Stimulated activated CD4-positive, alpha-beta T cell treated with anti-CD3 and anti-CD28 coated beads, Interleukin-2, amount 100 ng/mL, for 48 hours (primary cell): Measurements from ENCODE around the gene MED27.

Experiments used
- DNase-seq, 2 donors: peaks; one replicate each; pipeline ENCODE4 v3.0.0-alpha.2; 2020

Gene MED27

DNA sequence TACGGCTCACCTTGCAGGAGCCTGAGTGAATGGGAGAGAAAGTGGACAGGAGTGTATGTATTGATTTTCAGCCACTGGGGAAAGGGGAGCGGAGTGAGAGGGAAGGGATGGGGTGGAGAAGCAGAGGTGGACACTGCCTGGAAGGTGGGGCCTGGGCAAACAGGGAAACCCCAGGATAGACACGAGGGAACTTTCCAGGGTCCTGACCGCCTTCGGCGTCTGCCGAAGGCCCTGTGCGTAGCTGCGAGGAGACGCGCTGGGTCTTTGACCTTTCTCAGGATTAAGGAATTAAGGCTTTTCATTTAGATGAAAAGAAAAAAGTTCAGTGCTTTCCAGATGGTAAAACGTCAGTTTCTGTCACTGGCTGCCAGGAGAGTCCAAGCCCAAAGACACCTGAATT is 205.2 kb downstream of the MED27 start:
- no peak for DNase-seq

- no peak for DNase-seq
These were observed 205.7 kb downstream of the MED27 start for GRCh38 chr9:131873891-131874440.

DNA sequence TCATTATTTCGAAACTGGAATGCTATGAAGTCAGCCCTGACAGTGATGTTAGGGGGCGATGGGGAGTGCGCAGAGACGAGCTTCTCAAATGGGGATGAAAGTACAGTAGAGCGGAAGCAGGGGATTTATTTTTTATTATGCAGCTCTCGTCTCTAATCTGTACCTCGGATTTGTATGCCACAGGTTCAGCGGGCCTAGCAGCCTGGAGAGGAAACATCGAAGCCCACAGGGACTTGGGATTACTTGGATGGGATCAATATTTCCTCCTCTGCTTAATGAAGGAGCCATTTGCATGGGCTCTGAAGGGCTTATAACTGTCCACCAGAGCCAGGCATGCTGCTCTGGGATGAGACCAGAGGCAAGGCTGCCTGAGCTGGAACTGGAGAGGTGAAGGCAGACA is 206.3 kb downstream of the MED27 start:
- DNase-seq: no peak

- DNase-seq: no peak
These were observed 207.0 kb downstream of the MED27 start for GRCh38 chr9:131872702-131873101.

DNA sequence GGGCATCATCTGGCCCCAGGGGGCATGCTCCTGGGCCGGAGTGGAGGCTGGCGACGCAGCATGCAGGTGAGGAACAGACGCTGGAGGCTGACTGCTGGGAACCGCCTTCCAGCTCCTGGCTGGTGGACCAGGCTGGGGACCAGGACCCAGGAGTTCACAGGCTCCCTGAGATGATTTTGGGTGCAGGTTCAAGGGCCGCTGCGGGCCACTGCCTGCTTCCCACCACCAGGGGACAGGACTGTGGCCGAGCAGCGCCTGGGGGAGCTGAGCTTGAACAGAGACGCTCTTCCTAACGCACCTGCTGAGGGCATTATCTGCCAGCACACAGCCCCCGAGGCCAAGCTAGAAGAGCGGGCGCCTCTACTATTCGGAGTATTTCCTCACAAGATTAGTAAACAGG is 207.7 kb downstream of the MED27 start:
- no peak for DNase-seq

DNA sequence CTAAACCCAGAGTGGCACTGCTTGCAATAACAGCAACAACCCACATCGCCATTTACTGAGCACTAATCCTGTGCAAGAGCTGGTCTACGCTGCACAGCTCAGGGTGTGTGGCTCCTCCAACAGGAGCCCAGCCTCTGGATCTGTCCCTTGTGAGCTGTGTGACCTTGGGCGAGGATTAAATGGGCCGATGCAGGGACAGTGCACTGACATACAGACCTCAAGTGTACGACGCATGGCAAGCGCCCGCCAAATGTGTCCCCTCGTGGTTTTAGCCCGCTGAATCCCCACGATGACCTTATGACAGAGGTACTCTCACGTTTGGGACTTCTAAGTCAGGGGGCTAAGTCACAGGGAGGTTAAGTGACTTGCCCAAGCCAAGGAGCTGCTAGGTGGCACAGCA is 209.5 kb downstream of the MED27 start:
- no peak for DNase-seq

GRCh38 chr9:131869348-131869747 is 210.3 kb downstream of the MED27 start:
- DNase-seq: no peak

DNA sequence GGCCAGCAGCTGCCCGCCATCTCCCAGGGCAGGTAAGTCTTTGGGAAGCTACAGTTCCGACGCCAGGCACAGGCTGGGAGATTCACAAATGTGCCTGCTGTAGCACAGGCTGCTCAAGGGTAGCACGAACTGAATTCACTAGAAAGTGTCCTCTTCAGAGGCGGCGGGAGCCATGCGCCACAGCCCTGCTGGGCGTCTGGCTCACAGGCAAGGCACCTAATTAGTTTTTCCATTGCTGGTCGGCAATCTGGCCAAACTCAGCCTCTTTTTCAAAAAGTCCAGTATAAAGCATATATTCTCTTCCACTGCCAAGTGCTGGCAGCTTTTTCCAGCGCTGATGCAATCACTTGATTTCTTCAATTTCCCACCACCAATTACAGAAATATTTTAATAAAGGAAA is 210.9 kb downstream of the MED27 start:
- DNase-seq: no peak

DNA sequence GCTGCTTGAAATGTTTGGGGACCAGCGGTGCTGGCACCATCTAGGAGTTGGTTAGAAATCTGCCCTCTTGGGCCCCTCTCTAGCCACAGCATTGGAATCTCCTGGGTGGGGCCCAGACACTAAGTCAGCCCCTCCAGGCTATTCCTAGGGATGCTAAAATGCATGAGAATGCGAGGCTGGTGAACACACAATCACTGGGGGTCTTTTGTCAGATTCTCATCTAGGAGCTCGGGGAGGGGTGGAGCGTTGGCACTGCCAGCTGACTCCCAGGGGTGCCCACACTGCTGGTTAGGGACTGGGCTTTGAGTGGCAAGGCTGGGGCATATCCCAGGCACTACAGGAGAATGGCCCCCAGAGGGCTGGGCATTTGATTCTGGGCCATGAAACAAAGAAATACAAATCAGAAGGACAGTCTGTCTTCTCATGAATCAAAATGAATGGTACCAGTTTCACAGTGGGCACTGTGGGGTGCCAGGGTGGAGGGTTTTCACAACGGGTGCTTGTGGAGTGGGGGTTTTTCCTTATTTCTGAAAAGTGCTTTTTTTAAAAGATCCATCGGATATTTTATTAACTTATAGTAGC is 212.0 kb downstream of the MED27 start:
- no peak for DNase-seq

- DNase-seq: no peak
These were observed 214.0 kb downstream of the MED27 start for GRCh38 chr9:131865446-131866195.

DNA sequence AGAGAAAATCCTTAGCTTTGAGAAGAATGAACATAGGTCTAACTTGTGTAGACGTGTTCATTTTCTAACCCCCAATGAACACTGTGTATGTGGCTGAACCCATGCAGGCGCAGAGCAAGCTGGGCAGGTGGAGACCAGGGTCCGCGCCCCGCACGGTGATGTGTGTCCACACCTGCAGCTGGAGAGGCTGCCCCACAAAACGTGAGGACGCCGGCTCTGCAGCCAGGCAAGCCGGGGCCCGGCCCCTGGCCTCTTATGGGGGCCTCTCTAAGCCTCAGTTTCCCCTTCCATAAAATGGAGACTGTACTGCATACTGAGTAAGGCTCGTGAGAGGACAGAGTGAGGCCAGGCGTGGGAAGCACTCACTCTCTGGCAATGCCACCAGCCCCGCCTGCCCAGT is 215.1 kb downstream of the MED27 start:
- DNase-seq: no peak

DNA sequence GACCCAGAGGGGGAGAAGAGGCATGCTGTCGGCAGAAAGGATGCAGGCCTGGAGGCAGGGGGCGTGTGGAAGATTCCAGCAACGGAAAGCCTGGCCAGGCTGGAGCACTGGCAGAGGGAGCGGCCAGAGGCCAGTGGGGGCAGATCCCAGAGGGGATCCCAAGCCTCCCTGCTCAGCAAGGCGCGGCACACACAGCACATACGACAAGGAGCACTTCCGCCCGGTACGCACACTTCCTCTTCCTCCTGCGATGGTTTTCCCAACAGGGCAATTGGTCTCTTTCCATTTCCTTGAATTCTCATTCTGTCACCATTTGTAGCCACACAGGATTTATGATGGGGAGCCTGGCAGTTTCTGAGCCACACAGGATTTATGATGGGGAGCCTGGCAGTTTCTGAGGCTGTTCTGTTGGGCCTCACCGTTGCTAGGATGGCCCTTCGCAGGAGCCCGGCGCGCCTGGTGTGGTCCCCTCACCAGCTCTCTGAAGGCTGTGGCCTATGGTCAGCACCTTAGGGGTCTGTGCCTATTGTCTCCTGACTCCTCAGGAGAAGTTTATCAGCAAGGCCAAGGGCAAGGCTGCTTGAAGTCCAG is 216.3 kb downstream of the MED27 start:
- DNase-seq: no peak

GRCh38 chr9:131862261-131862660 is 217.4 kb downstream of the MED27 start:
- DNase-seq: no peak

GRCh38 chr9:131860430-131860829 is 219.2 kb downstream of the MED27 start:
- DNase-seq: no peak

DNA sequence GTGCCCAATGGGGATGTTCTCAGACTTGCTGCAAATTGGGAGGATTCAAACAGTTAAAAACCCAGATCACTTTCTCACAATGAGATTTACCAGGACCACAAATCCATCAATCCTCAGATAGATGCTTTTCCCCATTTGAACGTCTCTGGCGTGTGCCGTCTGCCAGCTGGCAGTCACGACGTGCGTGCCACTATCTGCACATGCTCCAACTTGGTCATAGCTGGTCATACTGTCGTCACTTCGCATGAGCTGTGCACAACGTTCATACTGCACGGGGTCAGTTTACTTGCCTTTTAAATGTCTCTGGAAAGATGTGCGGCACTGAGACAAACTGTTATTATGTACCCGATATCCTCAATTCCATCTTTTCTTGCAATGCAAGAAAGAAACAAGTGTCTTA is 221.5 kb downstream of the MED27 start:
- no peak for DNase-seq

- no peak for DNase-seq
These were observed 223.6 kb downstream of the MED27 start for GRCh38 chr9:131856105-131856504.

- DNase-seq: no peak
These were observed 224.6 kb downstream of the MED27 start for GRCh38 chr9:131854896-131855613.

DNA sequence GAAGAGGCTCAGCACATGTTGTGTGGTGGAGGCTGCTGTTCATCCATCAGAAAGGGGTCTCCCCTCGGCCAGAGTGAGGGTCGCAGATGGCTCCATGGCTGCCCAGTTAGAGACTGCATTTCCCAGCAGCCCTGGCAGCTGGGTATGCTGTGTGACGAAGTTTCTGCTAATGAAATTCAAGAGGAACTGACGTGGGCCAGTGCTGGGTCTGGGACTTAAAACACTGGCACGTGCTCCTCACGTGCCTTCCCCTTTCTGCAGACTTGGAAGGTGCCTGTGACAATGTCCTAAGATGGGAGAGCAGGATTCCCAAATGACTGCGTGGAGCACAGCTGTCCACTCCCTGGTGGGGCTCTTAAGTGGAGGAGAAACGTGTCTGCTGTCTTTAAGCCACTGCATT is 225.3 kb downstream of the MED27 start:
- DNase-seq: no peak

DNA sequence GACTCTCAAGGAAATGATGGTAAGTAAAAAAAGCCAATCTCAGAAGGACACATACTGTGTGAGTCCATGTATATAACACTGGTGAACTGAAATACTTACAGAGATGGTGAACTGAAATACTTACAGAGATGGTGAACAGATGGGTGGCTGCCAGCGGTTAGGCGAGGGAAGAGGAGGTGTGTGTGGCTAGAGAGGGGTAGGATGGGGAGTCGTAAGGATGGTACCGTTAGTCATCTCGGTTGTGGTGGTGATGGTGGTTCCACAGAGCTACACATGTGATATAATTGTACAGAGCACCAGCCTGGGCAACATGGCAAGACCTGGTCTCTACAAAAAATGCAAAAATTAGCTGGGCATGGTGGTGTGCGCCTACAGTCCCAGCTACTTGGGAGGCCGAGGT is 226.2 kb downstream of the MED27 start:
- no peak for DNase-seq

DNA sequence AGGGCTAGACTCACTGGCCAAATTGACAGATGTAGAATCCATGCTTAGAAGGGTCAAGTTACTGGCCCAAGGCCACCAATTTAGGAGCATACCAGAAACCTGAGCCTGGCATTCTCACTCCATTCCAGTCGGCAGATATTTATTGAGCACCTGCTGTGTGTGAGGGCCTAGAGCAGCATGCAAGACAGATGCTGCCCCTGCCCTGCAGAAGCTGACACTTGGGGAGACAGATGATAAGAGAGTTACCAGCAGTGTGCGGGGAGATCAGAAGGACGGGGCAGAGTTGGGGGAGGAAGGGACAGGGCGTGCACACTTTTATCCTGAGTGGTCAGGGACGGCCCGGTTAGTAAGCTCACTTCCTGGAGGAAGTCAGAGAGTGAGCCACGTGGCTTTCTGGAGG is 228.3 kb downstream of the MED27 start:
- no peak for DNase-seq

DNA sequence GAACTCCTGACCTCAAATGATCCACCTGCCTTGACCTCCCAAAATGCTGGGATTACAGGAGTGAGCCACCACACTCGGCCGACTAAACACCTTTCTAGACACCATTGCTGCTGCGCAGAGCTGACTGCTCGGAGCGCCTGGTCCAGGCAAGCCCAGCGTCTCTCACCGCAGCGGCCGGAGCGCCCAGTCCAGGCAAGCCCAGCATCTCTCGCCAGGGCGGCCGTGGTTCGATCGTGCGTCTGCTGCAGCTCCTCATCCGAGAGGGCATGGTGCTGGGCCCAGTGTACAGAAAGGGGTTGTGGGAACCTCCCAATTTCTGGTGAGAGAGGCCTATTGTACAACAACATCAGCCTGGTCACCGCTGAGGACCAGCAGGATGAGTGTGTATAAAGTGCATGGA is 230.3 kb downstream of the MED27 start:
- no peak for DNase-seq

DNA sequence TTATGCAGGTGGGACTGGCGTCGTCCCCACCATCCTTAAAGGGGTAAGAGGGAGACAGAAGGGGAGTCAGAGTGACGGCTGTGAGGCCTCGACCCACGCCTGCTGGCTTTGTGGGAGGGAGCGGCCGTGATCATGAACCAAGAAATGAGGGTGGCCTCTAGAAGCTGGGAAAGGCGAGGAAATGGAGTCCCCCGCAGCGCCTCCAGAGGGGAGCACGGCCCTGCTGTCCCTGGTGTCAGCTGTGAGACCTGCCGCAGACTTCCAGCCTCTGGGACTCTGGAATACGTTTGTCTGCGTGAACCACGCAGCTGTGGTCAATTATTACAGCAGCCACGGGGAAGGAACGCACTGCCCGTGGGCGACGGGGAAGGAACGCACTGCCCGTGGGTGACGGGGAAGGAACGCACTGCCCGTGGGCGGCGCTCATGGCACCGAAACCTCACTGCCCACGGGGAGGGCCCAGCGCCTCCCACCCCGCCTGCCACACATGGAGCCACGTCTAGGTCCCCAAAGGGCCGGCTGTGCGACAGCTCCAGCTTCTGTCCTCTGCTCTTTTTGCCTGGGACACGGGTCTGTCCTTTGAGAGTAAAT is 231.0 kb downstream of the MED27 start:
- DNase-seq: no peak

- DNase-seq: no peak
These were observed 231.9 kb downstream of the MED27 start for GRCh38 chr9:131847665-131848354.
